Uterus (tissue), 4 donors: Measurements from ENCODE around the gene CAMK2B. TPM values are rescaled to one million over a fixed set of nuclear protein-coding genes. Genes with fewer than 3 reads are reported as not detected.

Source experiments
- DNase-seq, 2 donors: peaks; one replicate each; pipeline ENCODE4 v3.0.0-alpha.2; 2019 to 2020
- H3K27ac ChIP-seq, 2 donors: fragments of 200-600 bp; sonication (generic); 1 replicate in 1 of 2; 2 replicates in 1 of 2; pipeline ENCODE4 v1.5.1; 2016 to 2018
- H3K27me3 ChIP-seq, 2 donors: fragments of 200-600 bp; sonication (generic); one replicate each; pipeline ENCODE4 v1.5.1; 2018 to 2019; ENCODE audit warnings: control low read depth in 1 of 2
- H3K36me3 ChIP-seq, 2 donors: fragments of 200-600 bp; sonication (generic); one replicate each; pipeline ENCODE4 v1.5.1; 2019; ENCODE audit warnings: control low read depth in 1 of 2
- H3K4me1 ChIP-seq, 2 donors: fragments of 200-600 bp; sonication (generic); one replicate each; pipeline ENCODE4 v1.5.1; 2018 to 2019; ENCODE audit warnings: control low read depth in 1 of 2
- H3K4me3 ChIP-seq, 2 donors: fragments of 200-600 bp; sonication (generic); 1 replicate in 1 of 2; 2 replicates in 1 of 2; pipeline ENCODE4 v1.5.1; 2018 to 2019; ENCODE audit warnings: mild to moderate bottlenecking in 1 of 2
- H3K9me3 ChIP-seq, 2 donors: fragments of 200-600 bp; sonication (generic); one replicate each; pipeline ENCODE4 v1.5.1; 2019; ENCODE audit warnings: control low read depth in 1 of 2
- CTCF ChIP-seq, 4 experiments: fragments of 200-600 bp in 2 of 4; fragments of 450-650 bp in 2 of 4; sonication (generic) in 2 of 4; IDR thresholded peaks; one replicate each; pipeline ENCODE4 v1.5.1; 2016 to 2019; ENCODE audit warnings: antibody characterized with exemption in 4 of 4, mild to moderate bottlenecking in 2 of 4, moderate library complexity in 1 of 4
- POLR2A ChIP-seq, 2 donors: fragments of 450-650 bp; IDR thresholded peaks; one replicate each; pipeline ENCODE4 v1.6.1; 2016; ENCODE audit warnings: antibody characterized with exemption in 2 of 2, mild to moderate bottlenecking in 1 of 2, moderate library complexity in 1 of 2
- intact Hi-C: fragments of 100-400 bp; cut with DNase I; formaldehyde crosslinking; loops from one replicate; pipeline ENCODE4 v1.15.1; 2023; ENCODE audit warnings: low total_unique reads
- total RNA-seq, 4 donors: library from RNA; depleted of rRNA in 3 of 4; stranded (reverse); fragments of >200 nt in 3 of 4; gene quantifications; one replicate each; pipeline versions ENCODE4 v1.1.0 to v1.2.4, GENCODE V29; 2014 to 2023
- donor health status: DM: yes; HTN: yes; CAD: no.

CAMK2B gene
- total RNA-seq, 4 donors from 2014 or later, result 0.40 to 1.1 TPM; not detected in 2

DNA sequence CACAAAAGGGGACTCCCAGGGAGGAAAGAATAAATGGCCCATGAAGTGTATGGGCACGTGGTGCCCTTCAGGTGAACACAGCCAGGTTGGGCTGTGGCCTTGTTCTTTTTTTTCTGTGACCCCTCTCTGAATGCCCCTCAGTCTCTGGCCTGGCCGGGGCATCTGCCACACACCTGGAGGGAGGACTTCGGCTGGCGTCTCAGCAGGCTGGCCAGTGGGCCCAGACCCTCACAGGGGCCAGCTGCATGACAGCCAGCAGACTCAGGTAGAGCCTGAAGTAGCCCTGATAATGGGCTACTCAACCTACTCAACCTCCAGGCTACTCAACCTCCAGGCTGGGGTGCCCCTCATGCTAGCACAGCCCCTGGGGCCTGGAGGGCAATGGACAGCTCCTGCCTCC, 9.8 kb upstream of the CAMK2B start:
- Histone ChIP-seq H3K36me3 (no peaks in the 10 kb centered on the region), H3K27me3 (no peaks in the 10 kb centered on the region), H3K9me3 (no peaks in the 10 kb centered on the region), H3K4me3 (no peak overlapping the region), H3K4me1 (peaks cover 0 to 4% of the 10 kb centered on the region in 2 donors), H3K27ac (no peak overlapping the region)
- DNase-seq, result no peak
- TF ChIP-seq POLR2A (IDR thresholded peaks at IDR 0.05) (no peak), CTCF (IDR thresholded peaks at IDR 0.05) (no peak)
- intact Hi-C loops, result no loop called here

GRCh38 chr7:44334734-44335097, 9.3 kb upstream of the CAMK2B start:
- Histone ChIP-seq H3K9me3 (no peaks in the 10 kb centered on the region), H3K27me3 (no peaks in the 10 kb centered on the region), H3K4me3 (no peak overlapping the region), H3K4me1 (peaks cover 0 to 4% of the 10 kb centered on the region in 2 donors), H3K36me3 (no peaks in the 10 kb centered on the region), H3K27ac (no peak overlapping the region)
- DNase-seq, result no peak
- intact Hi-C loops, result no loop called here
- no peak for TF ChIP-seq POLR2A (IDR thresholded peaks at IDR 0.05)
- TF ChIP-seq CTCF (IDR thresholded peaks at IDR 0.05), result no peak

DNA sequence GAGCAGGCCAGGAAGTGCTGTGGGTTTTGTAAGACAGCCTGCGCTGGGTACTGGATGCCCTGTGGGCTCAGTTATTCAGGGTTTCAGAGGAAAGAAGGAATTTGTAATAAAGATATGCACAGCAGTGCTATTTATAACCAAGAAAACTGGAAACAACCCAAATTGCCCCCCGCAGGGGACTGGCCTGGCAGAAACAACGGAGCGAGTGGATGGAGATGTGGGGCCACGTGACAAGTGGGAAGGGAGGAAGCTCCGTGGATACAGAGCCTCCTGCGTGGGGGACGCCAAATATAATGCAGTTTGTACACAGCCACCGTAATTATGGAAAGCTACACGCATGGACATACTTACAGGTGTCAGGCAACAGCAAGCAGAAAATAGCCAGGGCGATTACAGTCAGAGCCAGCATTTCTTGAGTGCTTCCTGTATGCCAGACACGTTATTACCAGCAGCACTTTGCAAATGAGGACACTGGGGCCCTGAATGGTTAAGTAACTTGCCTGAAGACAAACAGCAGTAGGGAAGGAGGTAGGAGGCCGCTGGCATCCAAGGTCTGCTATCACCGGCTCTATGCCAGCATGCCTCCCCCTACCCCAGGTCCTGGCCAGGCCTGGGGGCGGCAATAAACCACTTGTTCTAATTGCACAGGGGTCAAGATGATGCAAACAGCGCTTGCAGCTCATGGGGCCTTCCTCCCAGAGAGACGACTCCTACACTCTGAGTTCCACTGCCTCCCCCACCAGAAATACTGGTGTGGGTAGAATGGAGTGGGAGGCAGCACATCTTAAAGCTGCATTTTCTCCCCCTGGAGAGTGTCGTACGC, 8.7 kb upstream of the CAMK2B start:
- TF ChIP-seq CTCF (IDR thresholded peaks at IDR 0.05), result no peak
- no peak for TF ChIP-seq POLR2A (IDR thresholded peaks at IDR 0.05)
- H3K27ac ChIP-seq, result no peak overlapping the region
- no peak for DNase-seq
- H3K27me3 ChIP-seq, result no peaks in the 10 kb centered on the region
- no peaks in the 10 kb centered on the region for H3K9me3 ChIP-seq
- no peaks in the 10 kb centered on the region for H3K36me3 ChIP-seq
- H3K4me3 ChIP-seq, result no peak overlapping the region
- intact Hi-C loops, result no loop called here
- H3K4me1 ChIP-seq, result peaks cover 0 to 4% of the 10 kb centered on the region in 2 donors

- Histone ChIP-seq H3K9me3 (no peaks in the 10 kb centered on the region), H3K27me3 (no peaks in the 10 kb centered on the region), H3K4me1 (peaks cover 0 to 4% of the 10 kb centered on the region in 2 donors), H3K4me3 (no peak overlapping the region), H3K27ac (no peak overlapping the region), H3K36me3 (no peaks in the 10 kb centered on the region)
- no peak for TF ChIP-seq POLR2A (IDR thresholded peaks at IDR 0.05)
- intact Hi-C loops, result no loop called here
- DNase-seq, result no peak
Measured at GRCh38 chr7:44331682-44332081, 6.3 kb upstream of the CAMK2B start.

DNA sequence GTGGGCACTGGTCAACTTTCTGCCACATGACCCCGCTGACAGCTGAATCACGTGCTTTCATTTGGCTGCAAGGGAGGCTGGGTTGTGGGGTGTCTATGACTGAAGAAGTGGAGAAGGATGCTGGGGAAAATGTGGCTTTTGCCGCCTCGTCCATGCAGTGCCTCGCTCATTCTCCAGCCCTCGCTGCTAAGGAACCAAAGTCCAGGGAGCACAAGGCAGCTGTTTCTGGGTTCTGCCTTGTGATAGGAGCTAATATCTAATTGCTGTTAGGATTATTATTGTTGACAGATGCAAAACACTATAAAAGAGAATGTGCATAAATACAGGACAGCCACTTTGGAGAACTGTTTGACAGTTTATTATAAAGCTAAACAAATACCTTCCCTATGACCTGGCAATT, 4.9 kb upstream of the CAMK2B start:
- peaks cover 0 to 4% of the 10 kb centered on the region in 2 donors for H3K4me1 ChIP-seq
- intact Hi-C loops, result no loop called here
- H3K9me3 ChIP-seq, result no peaks in the 10 kb centered on the region
- no peaks in the 10 kb centered on the region for H3K36me3 ChIP-seq
- H3K27me3 ChIP-seq, result peaks cover 0 to 3% of the 10 kb centered on the region in 2 donors
- no peak overlapping the region for H3K4me3 ChIP-seq
- no peak overlapping the region for H3K27ac ChIP-seq
- DNase-seq, result no peak
- TF ChIP-seq POLR2A (IDR thresholded peaks at IDR 0.05) (no peak), CTCF (IDR thresholded peaks at IDR 0.05) (no peak)
